Right atrium auricular region (tissue), 2 donors: ENCODE measurements around the gene FBXO7. TPM values are rescaled to one million over a fixed set of nuclear protein-coding genes. Genes with fewer than 3 reads are reported as not detected.

ENCODE experiments used
- DNase-seq: peaks from one replicate; pipeline ENCODE4 v3.0.0-alpha.2; 2019; ENCODE audit warnings: low spot score
- H3K27ac ChIP-seq, 2 donors: fragments of 200-600 bp; sonication (generic); 1 replicate in 1 of 2; 2 replicates in 1 of 2; pipeline ENCODE4 v1.5.1; 2016 to 2019
- H3K27me3 ChIP-seq, 2 donors: fragments of 200-600 bp; sonication (generic); one replicate each; pipeline versions ENCODE4 v1.5.1 to v1.6.0; 2017 to 2019
- H3K36me3 ChIP-seq: fragments of 200-600 bp; sonication (generic); one replicate; pipeline ENCODE4 v1.5.1; 2016
- H3K4me1 ChIP-seq, 2 donors: fragments of 200-600 bp; sonication (generic); one replicate each; pipeline versions ENCODE4 v1.5.1 to v1.6.0; 2017 to 2019
- H3K4me3 ChIP-seq, 2 donors: fragments of 200-600 bp; sonication (generic); 1 replicate in 1 of 2; 2 replicates in 1 of 2; pipeline ENCODE4 v1.5.1; 2017 to 2019; ENCODE audit warnings: mild to moderate bottlenecking in 1 of 2, moderate library complexity in 1 of 2
- H3K9me3 ChIP-seq, 2 donors: fragments of 200-600 bp; sonication (generic); one replicate each; pipeline ENCODE4 v1.5.1; 2019
- total RNA-seq, 2 donors: library from RNA; depleted of rRNA; stranded (reverse); fragments of >200 nt; gene quantifications; one replicate each; pipeline ENCODE4 v1.1.0, GENCODE V29; 2016
- TF ChIP-seq, protein P1 (sequence below), 2 donors: fragments of 200-600 bp; sonication (generic); IDR thresholded peaks; one replicate each; pipeline ENCODE4 v1.5.1; 2019; ENCODE audit warnings: antibody characterized with exemption in 2 of 2

Gene FBXO7
- total RNA-seq, 2 donors from 2014 or later = 48.2 to 55.1 TPM

GRCh38 chr22:32492111-32492510 is 17.5 kb downstream of the FBXO7 start:
- TF ChIP-seq, protein P1, sequence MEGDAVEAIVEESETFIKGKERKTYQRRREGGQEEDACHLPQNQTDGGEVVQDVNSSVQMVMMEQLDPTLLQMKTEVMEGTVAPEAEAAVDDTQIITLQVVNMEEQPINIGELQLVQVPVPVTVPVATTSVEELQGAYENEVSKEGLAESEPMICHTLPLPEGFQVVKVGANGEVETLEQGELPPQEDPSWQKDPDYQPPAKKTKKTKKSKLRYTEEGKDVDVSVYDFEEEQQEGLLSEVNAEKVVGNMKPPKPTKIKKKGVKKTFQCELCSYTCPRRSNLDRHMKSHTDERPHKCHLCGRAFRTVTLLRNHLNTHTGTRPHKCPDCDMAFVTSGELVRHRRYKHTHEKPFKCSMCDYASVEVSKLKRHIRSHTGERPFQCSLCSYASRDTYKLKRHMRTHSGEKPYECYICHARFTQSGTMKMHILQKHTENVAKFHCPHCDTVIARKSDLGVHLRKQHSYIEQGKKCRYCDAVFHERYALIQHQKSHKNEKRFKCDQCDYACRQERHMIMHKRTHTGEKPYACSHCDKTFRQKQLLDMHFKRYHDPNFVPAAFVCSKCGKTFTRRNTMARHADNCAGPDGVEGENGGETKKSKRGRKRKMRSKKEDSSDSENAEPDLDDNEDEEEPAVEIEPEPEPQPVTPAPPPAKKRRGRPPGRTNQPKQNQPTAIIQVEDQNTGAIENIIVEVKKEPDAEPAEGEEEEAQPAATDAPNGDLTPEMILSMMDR (IDR thresholded peaks at IDR 0.05) = no peak
- H3K36me3 ChIP-seq = peaks cover 88% of the 10 kb centered on the region
- no peak overlapping the region for H3K27ac ChIP-seq
- no peaks in the 10 kb centered on the region for H3K9me3 ChIP-seq
- no peaks in the 10 kb centered on the region for H3K27me3 ChIP-seq
- no peak overlapping the region for H3K4me3 ChIP-seq
- no peak for DNase-seq
- no peaks in the 10 kb centered on the region for H3K4me1 ChIP-seq

- H3K27ac ChIP-seq = no peak overlapping the region
- H3K27me3 ChIP-seq = no peaks in the 10 kb centered on the region
- no peak overlapping the region for H3K4me3 ChIP-seq
- TF ChIP-seq, protein P1 (IDR thresholded peaks at IDR 0.05) = no peak
- no peak for DNase-seq
- peaks cover 91% of the 10 kb centered on the region for H3K36me3 ChIP-seq
- no peaks in the 10 kb centered on the region for H3K4me1 ChIP-seq
- no peaks in the 10 kb centered on the region for H3K9me3 ChIP-seq
Measured at GRCh38 chr22:32493551-32493950, 18.9 kb downstream of the FBXO7 start.

GRCh38 chr22:32494971-32495370 is 20.4 kb downstream of the FBXO7 start:
- Histone ChIP-seq H3K4me1 (no peaks in the 10 kb centered on the region), H3K36me3 (peaks cover 82% of the 10 kb centered on the region), H3K27me3 (no peaks in the 10 kb centered on the region), H3K4me3 (no peak overlapping the region), H3K9me3 (no peaks in the 10 kb centered on the region), H3K27ac (no peak overlapping the region)
- TF ChIP-seq, protein P1 (IDR thresholded peaks at IDR 0.05) = no peak
- no peak for DNase-seq

DNA sequence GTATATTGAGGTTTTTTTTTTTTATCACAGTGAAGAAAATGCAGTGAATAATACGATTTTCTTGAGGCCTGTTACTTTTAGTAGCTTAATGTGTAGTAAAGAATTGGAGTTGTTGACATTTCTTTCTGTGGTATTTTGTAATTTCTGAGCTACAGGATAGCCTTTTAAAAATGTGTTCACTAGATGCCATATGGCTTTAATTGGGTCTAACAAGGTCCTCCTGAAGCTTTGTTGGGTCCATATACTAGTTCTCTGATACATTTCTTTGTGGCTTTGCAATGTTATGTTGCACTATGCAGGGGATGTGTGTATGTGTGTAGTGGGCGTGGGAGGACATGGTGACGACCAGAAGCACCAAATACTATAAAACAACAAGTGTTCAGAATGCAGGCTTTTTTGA is 25.1 kb downstream of the FBXO7 start:
- TF ChIP-seq, protein P1 (IDR thresholded peaks at IDR 0.05) = no peak
- H3K36me3 ChIP-seq = peaks cover 43% of the 10 kb centered on the region
- no peak overlapping the region for H3K4me3 ChIP-seq

DNA sequence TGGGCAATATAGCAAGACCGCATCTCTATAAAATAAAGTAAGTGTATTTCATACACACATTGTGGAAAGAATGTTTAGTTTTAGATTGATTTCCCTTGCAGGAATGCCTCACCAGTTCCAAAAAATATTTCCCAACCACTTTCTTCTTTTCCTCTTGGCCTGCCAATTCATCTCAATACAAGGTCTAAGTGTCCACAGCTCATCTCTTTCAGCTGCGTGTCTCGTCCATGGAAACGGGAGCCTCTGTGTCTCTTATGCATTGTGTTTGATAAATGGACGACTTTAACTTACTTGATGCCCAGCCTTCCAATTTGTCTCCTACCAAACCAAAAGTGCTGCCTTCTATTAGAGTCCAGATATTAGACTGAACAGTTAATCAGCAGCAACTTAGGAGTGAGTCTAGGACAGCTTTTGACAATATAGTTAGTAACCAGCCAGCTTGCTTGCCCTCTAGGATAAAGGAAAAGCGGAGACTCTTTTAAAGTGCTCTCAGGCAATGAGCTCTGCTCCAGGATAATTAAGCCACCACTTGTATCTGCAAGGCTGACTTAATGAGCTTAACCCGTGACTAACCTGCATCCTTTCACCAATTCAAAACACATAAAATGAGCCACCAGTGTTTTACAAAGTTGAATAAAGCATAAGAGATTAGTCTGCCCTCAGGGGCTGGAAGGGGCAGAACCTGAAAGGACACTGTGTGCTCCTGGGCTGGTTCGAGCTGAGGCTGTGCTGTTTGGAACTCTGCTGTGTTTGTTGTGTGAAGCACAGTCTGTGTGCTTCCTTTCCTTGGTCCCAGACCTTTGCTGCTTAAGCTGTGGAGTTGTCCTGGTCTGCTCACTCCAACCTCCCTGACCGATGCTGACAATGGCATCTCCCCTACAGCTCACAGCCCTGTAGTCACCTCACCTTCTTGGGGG is 27.5 kb downstream of the FBXO7 start:
- H3K4me3 ChIP-seq = no peak overlapping the region
- TF ChIP-seq, protein P1 (IDR thresholded peaks at IDR 0.05) = no peak
- no peaks in the 10 kb centered on the region for H3K27me3 ChIP-seq
- no peak for DNase-seq
- no peak overlapping the region for H3K27ac ChIP-seq
- H3K9me3 ChIP-seq = no peaks in the 10 kb centered on the region
- no peaks in the 10 kb centered on the region for H3K4me1 ChIP-seq
- peaks cover 18% of the 10 kb centered on the region for H3K36me3 ChIP-seq

More for the DNA sequence above, 25.1 kb downstream of the FBXO7 start:
- Histone ChIP-seq H3K27ac (no peak overlapping the region), H3K9me3 (no peaks in the 10 kb centered on the region), H3K4me1 (no peaks in the 10 kb centered on the region), H3K27me3 (no peaks in the 10 kb centered on the region)
- no peak for DNase-seq
